WTC11 (cell line): ENCODE measurements around the gene ZNF273. TPM values are rescaled to one million over a fixed set of nuclear protein-coding genes. Genes with fewer than 3 reads are reported as not detected.

Experiments
- ATAC-seq: fragments of 200-7000 bp; cut with Tn5 transposase; 2 replicates; pipeline ENCODE4 v1.10.0; 2021; ENCODE audit warnings: mild to moderate bottlenecking, moderate library complexity
- CTCF ChIA-PET: fragments of 300-600 bp; sonication (Branson Sonifier 250); formaldehyde crosslinking; loops from one replicate; lab custom pipeline; 2021; ENCODE audit warnings: antibody characterized with exemption; lab: Charles Lee
- POLR2A ChIA-PET: fragments of 350-600 bp; sonication (Branson Sonifier 250); formaldehyde crosslinking; loops from one replicate; lab custom pipeline; 2021; ENCODE audit warnings: antibody characterized with exemption; lab: Charles Lee
- DNase-seq: peaks from one replicate; pipeline ENCODE4 v3.0.0; 2021; ENCODE audit warnings: low spot score
- H3K27ac Mint-ChIP-seq: 2 replicates; pipeline ENCODE4 v1.8.0; 2021; ENCODE audit warnings: mixed read lengths
- H3K27me3 Mint-ChIP-seq: 2 replicates; pipeline ENCODE4 v1.8.0; 2021; ENCODE audit warnings: low read depth, mild to moderate bottlenecking, moderate library complexity, mixed read lengths
- H3K36me3 Mint-ChIP-seq: 2 replicates; pipeline ENCODE4 v1.8.0; 2021; ENCODE audit warnings: mixed read lengths
- H3K4me1 Mint-ChIP-seq: 2 replicates; pipeline ENCODE4 v1.8.0; 2022; ENCODE audit warnings: mixed read lengths
- H3K4me3 Mint-ChIP-seq: 2 replicates; pipeline ENCODE4 v1.8.0; 2021; ENCODE audit warnings: mild to moderate bottlenecking, moderate library complexity, mixed read lengths
- H3K9me3 Mint-ChIP-seq: 2 replicates; pipeline ENCODE4 v1.8.0; 2021; ENCODE audit warnings: mixed read lengths
- AR ChIP-seq: fragments of 250-450 bp; sonication (Bioruptor Pico); IDR thresholded peaks from 2 replicates; pipeline ENCODE4 v1.9.0; 2021; ENCODE audit warnings: mild to moderate bottlenecking
- CTCF ChIP-seq: fragments of 200-600 bp; IDR thresholded peaks from 2 replicates; pipeline ENCODE4 v1.8.0; 2022; ENCODE audit warnings: antibody characterized with exemption
- ESRRA ChIP-seq: sonication (generic); formaldehyde crosslinking; IDR thresholded peaks from 2 replicates; pipeline ENCODE4 v1.8.1; 2022; ENCODE audit warnings: mild to moderate bottlenecking, missing genetic modification reagents, borderline replicate concordance
- ETV6 ChIP-seq: sonication (generic); formaldehyde crosslinking; IDR thresholded peaks from 2 replicates; pipeline ENCODE4 v1.8.1; 2022; ENCODE audit warnings: mild to moderate bottlenecking, missing genetic modification reagents
- FOXJ3 ChIP-seq: sonication (generic); formaldehyde crosslinking; IDR thresholded peaks from 2 replicates; pipeline ENCODE4 v1.9.0; 2021; ENCODE audit warnings: missing genetic modification reagents, mild to moderate bottlenecking, borderline replicate concordance
- GTF2I ChIP-seq: fragments of 250-450 bp; sonication (Bioruptor Pico); conservative IDR thresholded peaks from 2 replicates; pipeline ENCODE4 v1.4.0; 2021; ENCODE audit warnings: mild to moderate bottlenecking
- JUN ChIP-seq: sonication (generic); formaldehyde crosslinking; IDR thresholded peaks from 2 replicates; pipeline ENCODE4 v1.8.0; 2023; ENCODE audit warnings: mild to moderate bottlenecking, missing genetic modification reagents
- KAT7 ChIP-seq: sonication (generic); formaldehyde crosslinking; IDR thresholded peaks from 2 replicates; pipeline ENCODE4 v1.8.1; 2023; ENCODE audit warnings: missing genetic modification reagents, mild to moderate bottlenecking, borderline replicate concordance
- MXD4 ChIP-seq: fragments of 250-450 bp; sonication (Bioruptor Pico); IDR thresholded peaks from 2 replicates; pipeline ENCODE4 v1.8.0; 2021; ENCODE audit warnings: mild to moderate bottlenecking, moderate library complexity, borderline replicate concordance
- NFATC4 ChIP-seq: fragments of 250-450 bp; sonication (Bioruptor Pico); IDR thresholded peaks from 2 replicates; pipeline ENCODE4 v1.9.0; 2021; ENCODE audit warnings: mild to moderate bottlenecking
- NR2C2 ChIP-seq: sonication (generic); formaldehyde crosslinking; IDR thresholded peaks from 2 replicates; pipeline ENCODE4 v1.8.0; 2022; ENCODE audit warnings: mild to moderate bottlenecking, missing genetic modification reagents
- PRDM15 ChIP-seq: sonication (generic); formaldehyde crosslinking; IDR thresholded peaks from 2 replicates; pipeline ENCODE4 v1.8.0; 2022; ENCODE audit warnings: missing genetic modification reagents
- PRRX2 ChIP-seq: fragments of 250-450 bp; sonication (Bioruptor Pico); IDR thresholded peaks from 2 replicates; pipeline ENCODE4 v1.8.0; 2021; ENCODE audit warnings: mild to moderate bottlenecking
- SMAD3 ChIP-seq: sonication (generic); formaldehyde crosslinking; IDR thresholded peaks from 2 replicates; pipeline ENCODE4 v1.8.0; 2022; ENCODE audit warnings: missing genetic modification reagents, mild to moderate bottlenecking, borderline replicate concordance
- TP53 ChIP-seq: sonication (generic); formaldehyde crosslinking; IDR thresholded peaks from 2 replicates; pipeline ENCODE4 v1.8.1; 2023; ENCODE audit warnings: mild to moderate bottlenecking, missing genetic modification reagents
- USF2 ChIP-seq: sonication (generic); formaldehyde crosslinking; IDR thresholded peaks from 2 replicates; pipeline ENCODE4 v1.8.1; 2023; ENCODE audit warnings: mild to moderate bottlenecking, missing genetic modification reagents, moderate library complexity
- ZNF317 ChIP-seq: sonication (generic); formaldehyde crosslinking; IDR thresholded peaks from 2 replicates; pipeline ENCODE4 v1.8.1; 2023; ENCODE audit warnings: low read depth, mild to moderate bottlenecking, moderate library complexity, missing genetic modification reagents, borderline replicate concordance
- ZNF396 ChIP-seq: fragments of 250-450 bp; sonication (Bioruptor Pico); IDR thresholded peaks from 2 replicates; pipeline ENCODE4 v1.8.0; 2021; ENCODE audit warnings: mild to moderate bottlenecking, moderate library complexity, borderline replicate concordance
- ZNF671 ChIP-seq: fragments of 250-450 bp; sonication (Bioruptor Pico); IDR thresholded peaks from 2 replicates; pipeline ENCODE4 v1.8.0; 2021; ENCODE audit warnings: mild to moderate bottlenecking
- total RNA-seq: library from RNA; stranded (reverse); gene quantifications from 3 replicates; pipeline ENCODE4 v1.2.3, GENCODE V29; 2021

The ZNF273 gene
- total RNA-seq, 1 experiment from 2014 or later: 12.1 TPM

- no peak for TF ChIP-seq AR (CRISPR knock-in tag)
- no peak for TF ChIP-seq PRRX2
- no peak for TF ChIP-seq CTCF
- TF ChIP-seq GTF2I (CRISPR knock-in tag): no peak
- TF ChIP-seq, all 79 proteins: peak for 0
Measured at GRCh38 chr7:64869912-64870562, 33.0 kb upstream of the ZNF273 start (continued).

GRCh38 chr7:64870656-64871055 lies 32.4 kb upstream of the ZNF273 start:
- Mint-ChIP-seq H3K9me3 (peaks cover 58% of the 10 kb centered on the region), H3K4me1 (no peaks in the 10 kb centered on the region), H3K4me3 (no peak overlapping the region), H3K27me3 (peaks cover 29% of the 10 kb centered on the region), H3K36me3 (peaks cover 28% of the 10 kb centered on the region), H3K27ac (no peak overlapping the region)
- TF ChIP-seq USF2 (no peak), GTF2I (CRISPR knock-in tag) (no peak), PRDM15 (CRISPR knock-in tag) (no peak), MXD4 (no peak)
- no peak for ATAC-seq
- CTCF ChIA-PET: no interaction called here
- POLR2A ChIA-PET: no interaction called here
- DNase-seq: no peak

GRCh38 chr7:64871761-64872160 lies 31.3 kb upstream of the ZNF273 start:
- Mint-ChIP-seq H3K27ac (no peak overlapping the region), H3K36me3 (peaks cover 26% of the 10 kb centered on the region; the same call in 1 of the 2 replicates), H3K4me3 (no peak overlapping the region), H3K4me1 (no peaks in the 10 kb centered on the region), H3K9me3 (peaks cover 51% of the 10 kb centered on the region), H3K27me3 (peaks cover 32% of the 10 kb centered on the region)
- DNase-seq: no peak
- TF ChIP-seq GTF2I (CRISPR knock-in tag): no peak
- ATAC-seq: no peak
- POLR2A ChIA-PET: no interaction called here
- CTCF ChIA-PET: no interaction called here

- CTCF ChIA-PET: no interaction called here
- peaks cover 35% of the 10 kb centered on the region for H3K27me3 Mint-ChIP-seq
- TF ChIP-seq KAT7 (CRISPR knock-in tag): no peak
- no peak for TF ChIP-seq ZNF317 (CRISPR knock-in tag)
- TF ChIP-seq ESRRA: no peak
- no peak for TF ChIP-seq SMAD3
- TF ChIP-seq NR2C2 (CRISPR knock-in tag): no peak
- no peak for TF ChIP-seq NFATC4 (CRISPR knock-in tag)
- TF ChIP-seq ETV6 (CRISPR knock-in tag): no peak
- no peak for TF ChIP-seq JUN
- TF ChIP-seq TP53 (CRISPR knock-in tag): no peak
- TF ChIP-seq ZNF396 (CRISPR knock-in tag): no peak
- no peak for TF ChIP-seq ZNF671 (CRISPR knock-in tag)
- no peak for TF ChIP-seq FOXJ3 (CRISPR knock-in tag)
Measured at GRCh38 chr7:64872351-64873154, 30.5 kb upstream of the ZNF273 start.

More at GRCh38 chr7:64872351-64873154, 30.5 kb upstream of the ZNF273 start:
- Mint-ChIP-seq H3K9me3 (peaks cover 46% of the 10 kb centered on the region), H3K27ac (no peak overlapping the region), H3K36me3 (peaks cover 22% of the 10 kb centered on the region; the same call in 1 of the 2 replicates), H3K4me3 (no peak overlapping the region), H3K4me1 (no peaks in the 10 kb centered on the region)
- DNase-seq (no peak), ATAC-seq (no peak)
- POLR2A ChIA-PET: no interaction called here
